PFSK-1 (cell line): ENCODE measurements around the gene UBE2D3.

Experiments
- FOXP2 ChIP-seq: optimal IDR thresholded peaks from 2 replicates; pipeline ENCODE3; 2011; ENCODE audit warnings: borderline replicate concordance, control low read depth, inconsistent platforms; ENCODE audit not compliant: insufficient read depth; ENCODE audit errors: extremely low read length, extremely low read depth
- POLR2AphosphoS5 ChIP-seq: IDR thresholded peaks from 2 replicates; pipeline ENCODE4 v1.6.1; 2012; ENCODE audit warnings: low read depth, mild to moderate bottlenecking, control low read depth, low read length, moderate library complexity
- SIN3A ChIP-seq: IDR thresholded peaks from 2 replicates; pipeline ENCODE4 v1.6.1; 2012; ENCODE audit warnings: mild to moderate bottlenecking, low read length, moderate library complexity, borderline replicate concordance; ENCODE audit not compliant: insufficient read depth
- TAF1 ChIP-seq: IDR thresholded peaks from 2 replicates; pipeline ENCODE4 v1.6.1; 2012; ENCODE audit warnings: low read length, control low read depth, borderline replicate concordance; ENCODE audit not compliant: insufficient read depth
- TF ChIP-seq, protein P1 (sequence below), 2 experiments: IDR thresholded peaks; 2 replicates each; pipeline versions ENCODE4 v1.6.1 to v1.8.0; 2011 to 2012; ENCODE audit warnings: low read depth in 2 of 2, low read length in 2 of 2, control low read depth in 1 of 2, inconsistent platforms in 1 of 2, mild to moderate bottlenecking in 1 of 2, moderate library complexity in 1 of 2; ENCODE audit not compliant: insufficient read depth in 1 of 2

Gene UBE2D3

DNA sequence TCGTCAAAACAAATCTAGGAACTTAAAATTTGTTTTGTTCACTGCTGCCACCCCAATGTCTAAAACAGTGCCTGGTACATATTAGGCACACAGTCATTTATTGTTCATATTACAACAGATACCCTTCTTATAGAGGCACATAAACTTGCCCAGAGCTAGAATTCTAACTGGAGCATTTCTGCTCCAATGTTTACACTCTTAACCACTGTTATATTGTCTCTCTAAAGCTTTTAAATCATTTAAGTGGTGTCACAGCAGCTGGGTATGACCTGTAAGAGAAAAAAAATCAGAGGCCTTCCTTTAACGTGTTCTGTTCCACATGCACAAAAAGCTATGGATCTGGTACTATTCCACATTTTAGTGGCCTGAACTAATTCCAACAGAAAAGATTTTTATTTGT, 3.0 kb downstream of the UBE2D3 start:
- TF ChIP-seq POLR2AphosphoS5: no peak
- TF ChIP-seq FOXP2: no peak
- TF ChIP-seq, protein P1, sequence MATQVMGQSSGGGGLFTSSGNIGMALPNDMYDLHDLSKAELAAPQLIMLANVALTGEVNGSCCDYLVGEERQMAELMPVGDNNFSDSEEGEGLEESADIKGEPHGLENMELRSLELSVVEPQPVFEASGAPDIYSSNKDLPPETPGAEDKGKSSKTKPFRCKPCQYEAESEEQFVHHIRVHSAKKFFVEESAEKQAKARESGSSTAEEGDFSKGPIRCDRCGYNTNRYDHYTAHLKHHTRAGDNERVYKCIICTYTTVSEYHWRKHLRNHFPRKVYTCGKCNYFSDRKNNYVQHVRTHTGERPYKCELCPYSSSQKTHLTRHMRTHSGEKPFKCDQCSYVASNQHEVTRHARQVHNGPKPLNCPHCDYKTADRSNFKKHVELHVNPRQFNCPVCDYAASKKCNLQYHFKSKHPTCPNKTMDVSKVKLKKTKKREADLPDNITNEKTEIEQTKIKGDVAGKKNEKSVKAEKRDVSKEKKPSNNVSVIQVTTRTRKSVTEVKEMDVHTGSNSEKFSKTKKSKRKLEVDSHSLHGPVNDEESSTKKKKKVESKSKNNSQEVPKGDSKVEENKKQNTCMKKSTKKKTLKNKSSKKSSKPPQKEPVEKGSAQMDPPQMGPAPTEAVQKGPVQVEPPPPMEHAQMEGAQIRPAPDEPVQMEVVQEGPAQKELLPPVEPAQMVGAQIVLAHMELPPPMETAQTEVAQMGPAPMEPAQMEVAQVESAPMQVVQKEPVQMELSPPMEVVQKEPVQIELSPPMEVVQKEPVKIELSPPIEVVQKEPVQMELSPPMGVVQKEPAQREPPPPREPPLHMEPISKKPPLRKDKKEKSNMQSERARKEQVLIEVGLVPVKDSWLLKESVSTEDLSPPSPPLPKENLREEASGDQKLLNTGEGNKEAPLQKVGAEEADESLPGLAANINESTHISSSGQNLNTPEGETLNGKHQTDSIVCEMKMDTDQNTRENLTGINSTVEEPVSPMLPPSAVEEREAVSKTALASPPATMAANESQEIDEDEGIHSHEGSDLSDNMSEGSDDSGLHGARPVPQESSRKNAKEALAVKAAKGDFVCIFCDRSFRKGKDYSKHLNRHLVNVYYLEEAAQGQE (IDR thresholded peaks at IDR 0.05; ENCODE audit: insufficient read depth in 1 of 2, low read depth in 2 of 2, low read length in 2 of 2): no peak
- no peak for TF ChIP-seq SIN3A
- TF ChIP-seq TAF1: no peak

- TF ChIP-seq POLR2AphosphoS5 (no peak; the same call in 1 of the 2 replicates), FOXP2 (no peak), TAF1 (no peak)
Observed at GRCh38 chr4:102823897-102824296, 3.5 kb downstream of the UBE2D3 start.

- TF ChIP-seq TAF1 (no peak), SIN3A (no peak)
Observed at GRCh38 chr4:102823464-102823863, 3.9 kb downstream of the UBE2D3 start.

GRCh38 chr4:102819588-102820365, 7.6 kb downstream of the UBE2D3 start:
- TF ChIP-seq POLR2AphosphoS5: no peak
- no peak for TF ChIP-seq SIN3A
- TF ChIP-seq TAF1: no peak
- TF ChIP-seq, protein P1 (IDR thresholded peaks at IDR 0.05; ENCODE audit: insufficient read depth in 1 of 2, low read depth in 2 of 2, low read length in 2 of 2): no peak
- no peak for TF ChIP-seq FOXP2

DNA sequence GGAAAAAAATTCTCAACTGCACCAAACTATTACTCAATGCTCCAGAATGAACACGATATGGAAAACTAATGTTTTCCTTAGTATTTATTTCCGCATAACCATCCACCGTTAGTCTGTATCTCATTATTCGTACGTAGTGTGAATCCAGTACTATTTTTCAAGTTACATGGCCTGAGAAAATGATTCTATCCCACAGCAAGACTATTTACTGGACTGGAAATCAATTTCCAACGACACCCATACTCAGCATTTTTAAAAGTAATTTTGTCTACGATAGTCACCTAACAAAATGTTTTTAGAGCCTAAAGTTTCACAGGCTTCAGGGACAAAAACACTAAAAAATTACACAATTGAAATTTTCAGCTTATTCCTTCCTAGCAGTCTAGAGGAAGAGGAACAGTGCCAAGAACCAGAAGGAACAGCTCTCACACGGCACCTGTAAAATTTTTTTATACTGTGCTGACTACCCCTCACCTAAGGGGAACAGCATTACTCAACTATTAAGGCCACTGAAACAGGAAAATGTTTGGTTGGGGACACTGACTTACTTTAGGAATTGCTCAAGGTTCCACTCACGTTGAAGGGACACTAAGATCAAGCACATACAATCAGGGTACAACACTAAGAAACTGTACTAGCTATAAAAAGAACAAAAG, 9.6 kb downstream of the UBE2D3 start:
- TF ChIP-seq FOXP2: no peak
- TF ChIP-seq, protein P1 (IDR thresholded peaks at IDR 0.05; ENCODE audit: insufficient read depth in 1 of 2, low read depth in 2 of 2, low read length in 2 of 2): no peak
- no peak for TF ChIP-seq POLR2AphosphoS5
- no peak for TF ChIP-seq SIN3A
- no peak for TF ChIP-seq TAF1

GRCh38 chr4:102817021-102817605, 10.2 kb downstream of the UBE2D3 start:
- no peak for TF ChIP-seq POLR2AphosphoS5
- no peak for TF ChIP-seq TAF1
- TF ChIP-seq SIN3A: no peak
- TF ChIP-seq, protein P1 (IDR thresholded peaks at IDR 0.05; ENCODE audit: insufficient read depth in 1 of 2, low read depth in 2 of 2, low read length in 2 of 2): no peak
- no peak for TF ChIP-seq FOXP2
